ENCODE results near the gene SMG6. TPM values are rescaled to one million over a fixed set of nuclear protein-coding genes. Genes with fewer than 3 reads are reported as not detected.
"Not testable (repeated sequence)": the region's sequence is repeated elsewhere in the genome, so short reads cannot be mapped to it uniquely, and the experiment has no call there.

The SMG6 gene
- total RNA-seq, 1 donor from 2014 or later, result 28.8 TPM

- intact Hi-C loops (cut with DNase I), result no loop called here
- ATAC-seq (peak; percentile 87), DNase-seq (peak; percentile 83)
- Histone ChIP-seq H3K4me1 (peaks cover 58% of the 10 kb centered on the region), H3K27ac (peak overlapping the region; percentile 83), H3K4me3 (no peak overlapping the region), H3K36me3 (peaks cover 6% of the 10 kb centered on the region), H3K27me3 (no peaks in the 10 kb centered on the region), H3K9me3 (no peaks in the 10 kb centered on the region)
- no peak for TF ChIP-seq CTCF (IDR thresholded peaks at IDR 0.05)
Observed at GRCh38 chr17:2172077-2172851, 131.3 kb downstream of the SMG6 start.

- Histone ChIP-seq H3K9me3 (no peaks in the 10 kb centered on the region), H3K4me3 (no peak overlapping the region), H3K27me3 (no peaks in the 10 kb centered on the region), H3K27ac (peak overlapping the region; percentile 83), H3K36me3 (peaks cover 6% of the 10 kb centered on the region), H3K4me1 (peaks cover 52% of the 10 kb centered on the region)
- DNase-seq (no peak), ATAC-seq (peak; percentile 2)
- intact Hi-C loops (cut with DNase I), result no loop called here
- TF ChIP-seq CTCF (IDR thresholded peaks at IDR 0.05), result no peak
Observed at GRCh38 chr17:2171702-2172076, 131.9 kb downstream of the SMG6 start.

GRCh38 chr17:2170023-2170422 is 133.6 kb downstream of the SMG6 start:
- H3K27ac ChIP-seq, result no peak overlapping the region
- no peaks in the 10 kb centered on the region for H3K9me3 ChIP-seq
- intact Hi-C loops (cut with DNase I), result no loop called here
- H3K27me3 ChIP-seq, result no peaks in the 10 kb centered on the region
- no peak overlapping the region for H3K4me3 ChIP-seq
- peak; percentile 20 for TF ChIP-seq CTCF (IDR thresholded peaks at IDR 0.05)
- H3K36me3 ChIP-seq, result peaks cover 6% of the 10 kb centered on the region
- ATAC-seq (no peak), DNase-seq (no peak)
- peaks cover 36% of the 10 kb centered on the region for H3K4me1 ChIP-seq

- DNase-seq, result not testable (repeated sequence)
Observed at GRCh38 chr17:2165723-2166122, 137.9 kb downstream of the SMG6 start.

GRCh38 chr17:2158396-2158780 is 145.2 kb downstream of the SMG6 start:
- TF ChIP-seq CTCF (IDR thresholded peaks at IDR 0.05), result no peak
- ATAC-seq, result no peak
- Histone ChIP-seq H3K4me1 (peaks cover 27% of the 10 kb centered on the region), H3K9me3 (no peaks in the 10 kb centered on the region), H3K4me3 (no peak overlapping the region), H3K36me3 (peaks cover 9% of the 10 kb centered on the region), H3K27me3 (no peaks in the 10 kb centered on the region), H3K27ac (no peak overlapping the region)
- intact Hi-C loops (cut with DNase I), result no loop called here
- DNase-seq, result no peak

More at GRCh38 chr17:2165723-2166122, 137.9 kb downstream of the SMG6 start:
- H3K9me3 ChIP-seq; H3K27me3 ChIP-seq; H3K4me1 ChIP-seq; H3K27ac ChIP-seq; H3K4me3 ChIP-seq; ATAC-seq; intact Hi-C loops (cut with DNase I): not testable (repeated sequence)
- peaks cover 24% of the 10 kb centered on the region for H3K36me3 ChIP-seq

GRCh38 chr17:2157675-2158395 is 145.8 kb downstream of the SMG6 start:
- Histone ChIP-seq H3K27me3 (no peaks in the 10 kb centered on the region), H3K4me3 (no peak overlapping the region), H3K36me3 (peaks cover 10% of the 10 kb centered on the region), H3K9me3 (no peaks in the 10 kb centered on the region), H3K27ac (no peak overlapping the region), H3K4me1 (peaks cover 27% of the 10 kb centered on the region)
- no peak for TF ChIP-seq CTCF (IDR thresholded peaks at IDR 0.05)
- intact Hi-C loops (cut with DNase I), result no loop called here
- DNase-seq (no peak), ATAC-seq (peak; percentile 76)
